ENCODE results near the gene TIMM44. TPM values are rescaled to one million over a fixed set of nuclear protein-coding genes. Genes with fewer than 3 reads are reported as not detected.
"Not testable (repeated sequence)": the region's sequence is repeated elsewhere in the genome, so short reads cannot be mapped to it uniquely, and the experiment has no call there.

Gene TIMM44
- polyA plus RNA-seq, 1 donor (not counting 4 experiments of a cell fraction or from before 2014, with no cell fraction given), result 34.8 TPM

GRCh38 chr19:7931221-7932061 is 12.0 kb downstream of the TIMM44 start:
- TF ChIP-seq CTCF (optimal IDR thresholded peaks at IDR 0.05 in 1 of 3, IDR thresholded peaks at IDR 0.05 in 1 of 3, conservative IDR thresholded peaks at IDR 0.05 in 1 of 3; ENCODE audit: extremely low read depth in 1 of 3, insufficient read depth in 2 of 3, low read length in 3 of 3) (no peak), EZH2 (IDR thresholded peaks at IDR 0.05; ENCODE audit: low read length) (no peak)
- Histone ChIP-seq H4K20me1 (ENCODE audit: control insufficient read depth, extremely low read depth, insufficient read depth, low read length) (no peaks in the 10 kb centered on the region), H3K4me1 (ENCODE audit: control insufficient read depth, extremely low read depth, insufficient read depth, low read length) (peaks cover 27% of the 10 kb centered on the region), H3K79me2 (ENCODE audit: control insufficient read depth, insufficient read depth, low read length) (no peaks in the 10 kb centered on the region), H3K9me1 (ENCODE audit: control insufficient read depth, extremely low read depth, insufficient read depth, low read length) (peaks cover 3% of the 10 kb centered on the region), H3K9ac (ENCODE audit: control insufficient read depth, extremely low read depth, insufficient read depth, low read length) (no peak overlapping the region), H2AFZ (ENCODE audit: control insufficient read depth, low read length) (no peak overlapping the region), H3K9me3 (ENCODE audit: control insufficient read depth, low read depth, low read length) (no peaks in the 10 kb centered on the region), H3K4me2 (ENCODE audit: control insufficient read depth, extremely low read depth, insufficient read depth, low read depth, low read length) (no peak overlapping the region), H3K27me3 (ENCODE audit: control insufficient read depth, extremely low read depth, insufficient read depth, low read length) (no peaks in the 10 kb centered on the region), H3K36me3 (ENCODE audit: control insufficient read depth in 2 of 2, extremely low read depth in 1 of 2, insufficient read depth in 2 of 2, low read length in 2 of 2) (peaks cover 31 to 36% of the 10 kb centered on the region in 2 experiments), H3K27ac (ENCODE audit: control insufficient read depth, insufficient read depth, low read length) (no peak overlapping the region), H3K4me3 (ENCODE audit: control insufficient read depth in 2 of 3, extremely low read depth in 1 of 3, insufficient read depth in 2 of 3, low read depth in 1 of 3, low read length in 3 of 3) (no peak overlapping the region)
- dilution Hi-C loops (cut with MboI; ENCODE audit: extremely low pct_ligation_motif_present, low sequenced_read_pairs), result no loop called here
- FAIRE-seq (no peak), DNase-seq (ENCODE audit: low read depth, low spot score) (no peak)

GRCh38 chr19:7930765-7931164 is 12.7 kb downstream of the TIMM44 start:
- no peak for DNase-seq (ENCODE audit: low read depth, low spot score)
- dilution Hi-C loops (cut with MboI; ENCODE audit: extremely low pct_ligation_motif_present, low sequenced_read_pairs), result no loop called here
- TF ChIP-seq CTCF (optimal IDR thresholded peaks at IDR 0.05 in 1 of 3, IDR thresholded peaks at IDR 0.05 in 1 of 3, conservative IDR thresholded peaks at IDR 0.05 in 1 of 3; ENCODE audit: extremely low read depth in 1 of 3, insufficient read depth in 2 of 3, low read length in 3 of 3), result no peak
- TF ChIP-seq EZH2 (IDR thresholded peaks at IDR 0.05; ENCODE audit: low read length), result no peak
- no peak overlapping the region for H2AFZ ChIP-seq (ENCODE audit: control insufficient read depth, low read length)
- no peak for FAIRE-seq
- no peak overlapping the region for H3K4me2 ChIP-seq (ENCODE audit: control insufficient read depth, extremely low read depth, insufficient read depth, low read depth, low read length)
- no peaks in the 10 kb centered on the region for H3K9me3 ChIP-seq (ENCODE audit: control insufficient read depth, low read depth, low read length)
- H3K79me2 ChIP-seq (ENCODE audit: control insufficient read depth, insufficient read depth, low read length), result no peaks in the 10 kb centered on the region
- H3K27me3 ChIP-seq (ENCODE audit: control insufficient read depth, extremely low read depth, insufficient read depth, low read length), result no peaks in the 10 kb centered on the region
- H3K4me1 ChIP-seq (ENCODE audit: control insufficient read depth, extremely low read depth, insufficient read depth, low read length), result peaks cover 27% of the 10 kb centered on the region
- H4K20me1 ChIP-seq (ENCODE audit: control insufficient read depth, extremely low read depth, insufficient read depth, low read length), result no peaks in the 10 kb centered on the region
- H3K9me1 ChIP-seq (ENCODE audit: control insufficient read depth, extremely low read depth, insufficient read depth, low read length), result peaks cover 3% of the 10 kb centered on the region
- no peak overlapping the region for H3K27ac ChIP-seq (ENCODE audit: control insufficient read depth, insufficient read depth, low read length)
- H3K4me3 ChIP-seq (ENCODE audit: control insufficient read depth in 2 of 3, extremely low read depth in 1 of 3, insufficient read depth in 2 of 3, low read depth in 1 of 3, low read length in 3 of 3), result no peak overlapping the region
- H3K36me3 ChIP-seq (ENCODE audit: control insufficient read depth in 2 of 2, extremely low read depth in 1 of 2, insufficient read depth in 2 of 2, low read length in 2 of 2), result peaks cover 31 to 36% of the 10 kb centered on the region in 2 experiments
- H3K9ac ChIP-seq (ENCODE audit: control insufficient read depth, extremely low read depth, insufficient read depth, low read length), result no peak overlapping the region

GRCh38 chr19:7930030-7930429 is 13.4 kb downstream of the TIMM44 start:
- H4K20me1 ChIP-seq (ENCODE audit: control insufficient read depth, extremely low read depth, insufficient read depth, low read length); H3K9ac ChIP-seq (ENCODE audit: control insufficient read depth, extremely low read depth, insufficient read depth, low read length); H2AFZ ChIP-seq (ENCODE audit: control insufficient read depth, low read length); H3K27me3 ChIP-seq (ENCODE audit: control insufficient read depth, extremely low read depth, insufficient read depth, low read length); H3K4me2 ChIP-seq (ENCODE audit: control insufficient read depth, extremely low read depth, insufficient read depth, low read depth, low read length); DNase-seq (ENCODE audit: low read depth, low spot score); H3K79me2 ChIP-seq (ENCODE audit: control insufficient read depth, insufficient read depth, low read length); H3K9me1 ChIP-seq (ENCODE audit: control insufficient read depth, extremely low read depth, insufficient read depth, low read length); dilution Hi-C loops (cut with MboI; ENCODE audit: extremely low pct_ligation_motif_present, low sequenced_read_pairs); FAIRE-seq; H3K9me3 ChIP-seq (ENCODE audit: control insufficient read depth, low read depth, low read length); H3K27ac ChIP-seq (ENCODE audit: control insufficient read depth, insufficient read depth, low read length); H3K4me3 ChIP-seq (ENCODE audit: control insufficient read depth in 2 of 3, extremely low read depth in 1 of 3, insufficient read depth in 2 of 3, low read depth in 1 of 3, low read length in 3 of 3): not testable (repeated sequence)
- H3K36me3 ChIP-seq (ENCODE audit: control insufficient read depth in 2 of 2, extremely low read depth in 1 of 2, insufficient read depth in 2 of 2, low read length in 2 of 2), result peaks cover 28 to 36% of the 10 kb centered on the region in 2 experiments
- peaks cover 27% of the 10 kb centered on the region for H3K4me1 ChIP-seq (ENCODE audit: control insufficient read depth, extremely low read depth, insufficient read depth, low read length)
